H1 (cell line): ENCODE data around the gene GLRA2. TPM values are rescaled to one million over a fixed set of nuclear protein-coding genes. Genes with fewer than 3 reads are reported as not detected.

Experiments used
- EP300 ChIP-seq, 2 experiments: IDR thresholded peaks; 1 replicate in 1 of 2; 2 replicates in 1 of 2; pipeline ENCODE4 v1.6.1; 2011 to 2012; ENCODE audit warnings: low read depth in 2 of 2, low read length in 2 of 2, mild to moderate bottlenecking in 2 of 2, borderline replicate concordance in 1 of 2, inconsistent platforms in 1 of 2, moderate library complexity in 1 of 2
- GABPA ChIP-seq: IDR thresholded peaks from 2 replicates; pipeline ENCODE4 v1.6.1; 2011; ENCODE audit warnings: mild to moderate bottlenecking, low read length, moderate library complexity, borderline replicate concordance; ENCODE audit not compliant: insufficient read depth
- NANOG ChIP-seq: IDR thresholded peaks from 2 replicates; pipeline ENCODE4 v1.6.1; 2011; ENCODE audit warnings: low read length, low read depth, mild to moderate bottlenecking, inconsistent platforms; ENCODE audit not compliant: insufficient read depth, poor library complexity, severe bottlenecking
- RNF2 ChIP-seq: fragments of 200-900, 300-1000 bp; sonication (generic); IDR thresholded peaks from 2 replicates; pipeline ENCODE4 v1.7.1; 2016; ENCODE audit warnings: borderline replicate concordance, low read depth, mild to moderate bottlenecking, antibody characterized with exemption, low read length; ENCODE audit not compliant: poor library complexity, severe bottlenecking; ENCODE audit errors: missing control alignments
- RXRA ChIP-seq: IDR thresholded peaks from 2 replicates; pipeline ENCODE4 v1.6.1; 2011; ENCODE audit warnings: low read depth, mild to moderate bottlenecking, low read length, moderate library complexity; ENCODE audit not compliant: insufficient read depth
- SIRT6 ChIP-seq: IDR thresholded peaks from one replicate; pipeline ENCODE4 v1.7.1; 2012; ENCODE audit warnings: low read length, inconsistent platforms
- SIX5 ChIP-seq: IDR thresholded peaks from 2 replicates; pipeline ENCODE4 v1.6.1; 2011; ENCODE audit warnings: mild to moderate bottlenecking, low read depth, low read length
- polyA plus RNA-seq, 7 experiments: library from polyadenylated mRNA; depleted of rRNA in 3 of 7; stranded (reverse) in 5 of 7; unstranded in 2 of 7; fragments of >200 nt in 5 of 7; fragments of 200-250 nt in 2 of 7; gene quantifications; 1 replicate in 5 of 7; 2 replicates in 1 of 7; 4 replicates in 1 of 7; pipeline versions ENCODE4 v1.2.1 to v1.2.3, GENCODE V29; 2011 to 2013; ENCODE audit warnings: missing spikeins in 2 of 7, mixed read lengths in 2 of 7
- total RNA-seq: library from RNA; stranded (reverse); fragmentation: NEBNext Ultra II Directional; extraction: Animal tissue kit (Norgen Biotek cat#: 25700); gene quantifications from 2 replicates; pipeline ENCODE4 v1.2.1, GENCODE V29; 2021
- TF ChIP-seq, protein P1 (sequence below): fragments of 300-600 bp; sonication (generic); IDR thresholded peaks from 2 replicates; pipeline ENCODE4 v1.7.1; 2012; ENCODE audit warnings: low read length, moderate library complexity, mild to moderate bottlenecking, inconsistent platforms; ENCODE audit not compliant: insufficient replicate concordance

The GLRA2 gene
- total and polyA plus RNA-seq, 2 of the 8 experiments (the other 6 are each of a cell fraction or from before 2014, with no cell fraction given), result not detected

DNA sequence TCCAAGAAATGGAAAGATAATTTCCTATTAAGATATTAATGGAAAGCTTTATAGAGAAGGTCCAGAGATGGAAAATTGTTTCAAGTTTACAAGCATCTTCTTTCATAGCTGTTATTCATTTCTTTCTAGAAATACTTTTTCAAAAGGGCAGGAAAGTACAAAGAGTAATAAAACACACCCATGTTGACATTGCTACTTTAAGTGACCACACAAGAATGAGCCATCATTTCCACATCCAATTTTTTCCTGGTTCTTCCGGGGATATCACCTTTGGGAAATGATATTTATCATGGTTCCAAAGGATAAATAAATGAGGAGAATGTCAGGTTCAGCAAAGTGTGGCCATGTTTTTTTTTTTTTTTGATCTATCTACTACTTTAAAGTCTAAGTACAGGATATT lies 4.5 kb downstream of the GLRA2 start (continued):
- TF ChIP-seq, protein P1, sequence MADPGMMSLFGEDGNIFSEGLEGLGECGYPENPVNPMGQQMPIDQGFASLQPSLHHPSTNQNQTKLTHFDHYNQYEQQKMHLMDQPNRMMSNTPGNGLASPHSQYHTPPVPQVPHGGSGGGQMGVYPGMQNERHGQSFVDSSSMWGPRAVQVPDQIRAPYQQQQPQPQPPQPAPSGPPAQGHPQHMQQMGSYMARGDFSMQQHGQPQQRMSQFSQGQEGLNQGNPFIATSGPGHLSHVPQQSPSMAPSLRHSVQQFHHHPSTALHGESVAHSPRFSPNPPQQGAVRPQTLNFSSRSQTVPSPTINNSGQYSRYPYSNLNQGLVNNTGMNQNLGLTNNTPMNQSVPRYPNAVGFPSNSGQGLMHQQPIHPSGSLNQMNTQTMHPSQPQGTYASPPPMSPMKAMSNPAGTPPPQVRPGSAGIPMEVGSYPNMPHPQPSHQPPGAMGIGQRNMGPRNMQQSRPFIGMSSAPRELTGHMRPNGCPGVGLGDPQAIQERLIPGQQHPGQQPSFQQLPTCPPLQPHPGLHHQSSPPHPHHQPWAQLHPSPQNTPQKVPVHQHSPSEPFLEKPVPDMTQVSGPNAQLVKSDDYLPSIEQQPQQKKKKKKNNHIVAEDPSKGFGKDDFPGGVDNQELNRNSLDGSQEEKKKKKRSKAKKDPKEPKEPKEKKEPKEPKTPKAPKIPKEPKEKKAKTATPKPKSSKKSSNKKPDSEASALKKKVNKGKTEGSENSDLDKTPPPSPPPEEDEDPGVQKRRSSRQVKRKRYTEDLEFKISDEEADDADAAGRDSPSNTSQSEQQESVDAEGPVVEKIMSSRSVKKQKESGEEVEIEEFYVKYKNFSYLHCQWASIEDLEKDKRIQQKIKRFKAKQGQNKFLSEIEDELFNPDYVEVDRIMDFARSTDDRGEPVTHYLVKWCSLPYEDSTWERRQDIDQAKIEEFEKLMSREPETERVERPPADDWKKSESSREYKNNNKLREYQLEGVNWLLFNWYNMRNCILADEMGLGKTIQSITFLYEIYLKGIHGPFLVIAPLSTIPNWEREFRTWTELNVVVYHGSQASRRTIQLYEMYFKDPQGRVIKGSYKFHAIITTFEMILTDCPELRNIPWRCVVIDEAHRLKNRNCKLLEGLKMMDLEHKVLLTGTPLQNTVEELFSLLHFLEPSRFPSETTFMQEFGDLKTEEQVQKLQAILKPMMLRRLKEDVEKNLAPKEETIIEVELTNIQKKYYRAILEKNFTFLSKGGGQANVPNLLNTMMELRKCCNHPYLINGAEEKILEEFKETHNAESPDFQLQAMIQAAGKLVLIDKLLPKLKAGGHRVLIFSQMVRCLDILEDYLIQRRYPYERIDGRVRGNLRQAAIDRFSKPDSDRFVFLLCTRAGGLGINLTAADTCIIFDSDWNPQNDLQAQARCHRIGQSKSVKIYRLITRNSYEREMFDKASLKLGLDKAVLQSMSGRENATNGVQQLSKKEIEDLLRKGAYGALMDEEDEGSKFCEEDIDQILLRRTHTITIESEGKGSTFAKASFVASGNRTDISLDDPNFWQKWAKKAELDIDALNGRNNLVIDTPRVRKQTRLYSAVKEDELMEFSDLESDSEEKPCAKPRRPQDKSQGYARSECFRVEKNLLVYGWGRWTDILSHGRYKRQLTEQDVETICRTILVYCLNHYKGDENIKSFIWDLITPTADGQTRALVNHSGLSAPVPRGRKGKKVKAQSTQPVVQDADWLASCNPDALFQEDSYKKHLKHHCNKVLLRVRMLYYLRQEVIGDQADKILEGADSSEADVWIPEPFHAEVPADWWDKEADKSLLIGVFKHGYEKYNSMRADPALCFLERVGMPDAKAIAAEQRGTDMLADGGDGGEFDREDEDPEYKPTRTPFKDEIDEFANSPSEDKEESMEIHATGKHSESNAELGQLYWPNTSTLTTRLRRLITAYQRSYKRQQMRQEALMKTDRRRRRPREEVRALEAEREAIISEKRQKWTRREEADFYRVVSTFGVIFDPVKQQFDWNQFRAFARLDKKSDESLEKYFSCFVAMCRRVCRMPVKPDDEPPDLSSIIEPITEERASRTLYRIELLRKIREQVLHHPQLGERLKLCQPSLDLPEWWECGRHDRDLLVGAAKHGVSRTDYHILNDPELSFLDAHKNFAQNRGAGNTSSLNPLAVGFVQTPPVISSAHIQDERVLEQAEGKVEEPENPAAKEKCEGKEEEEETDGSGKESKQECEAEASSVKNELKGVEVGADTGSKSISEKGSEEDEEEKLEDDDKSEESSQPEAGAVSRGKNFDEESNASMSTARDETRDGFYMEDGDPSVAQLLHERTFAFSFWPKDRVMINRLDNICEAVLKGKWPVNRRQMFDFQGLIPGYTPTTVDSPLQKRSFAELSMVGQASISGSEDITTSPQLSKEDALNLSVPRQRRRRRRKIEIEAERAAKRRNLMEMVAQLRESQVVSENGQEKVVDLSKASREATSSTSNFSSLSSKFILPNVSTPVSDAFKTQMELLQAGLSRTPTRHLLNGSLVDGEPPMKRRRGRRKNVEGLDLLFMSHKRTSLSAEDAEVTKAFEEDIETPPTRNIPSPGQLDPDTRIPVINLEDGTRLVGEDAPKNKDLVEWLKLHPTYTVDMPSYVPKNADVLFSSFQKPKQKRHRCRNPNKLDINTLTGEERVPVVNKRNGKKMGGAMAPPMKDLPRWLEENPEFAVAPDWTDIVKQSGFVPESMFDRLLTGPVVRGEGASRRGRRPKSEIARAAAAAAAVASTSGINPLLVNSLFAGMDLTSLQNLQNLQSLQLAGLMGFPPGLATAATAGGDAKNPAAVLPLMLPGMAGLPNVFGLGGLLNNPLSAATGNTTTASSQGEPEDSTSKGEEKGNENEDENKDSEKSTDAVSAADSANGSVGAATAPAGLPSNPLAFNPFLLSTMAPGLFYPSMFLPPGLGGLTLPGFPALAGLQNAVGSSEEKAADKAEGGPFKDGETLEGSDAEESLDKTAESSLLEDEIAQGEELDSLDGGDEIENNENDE, result no peak
- TF ChIP-seq GABPA, result no peak
- TF ChIP-seq EP300 (IDR thresholded peaks at IDR 0.05; ENCODE audit: borderline replicate concordance in 1 of 2, low read depth in 2 of 2, low read length in 2 of 2), result no peak
- no peak for TF ChIP-seq RXRA
- no peak for TF ChIP-seq NANOG
- TF ChIP-seq RNF2, result no peak
- no peak for TF ChIP-seq SIRT6
- TF ChIP-seq SIX5, result no peak
